ENCODE results near the gene TMEM255B. TPM values are rescaled to one million over a fixed set of nuclear protein-coding genes. Genes with fewer than 3 reads are reported as not detected.

Gene TMEM255B
- total RNA-seq, 1 donor from 2014 or later = 0.26 TPM

- peaks cover 9% of the 10 kb centered on the region for H3K4me1 ChIP-seq
- H3K4me3 ChIP-seq = no peak overlapping the region
- H3K4me2 ChIP-seq = no peak overlapping the region
- no peak overlapping the region for H3K9ac ChIP-seq
- no peak overlapping the region for H2AFZ ChIP-seq (replicated peaks)
- no peak overlapping the region for H3K27ac ChIP-seq
- no peaks in the 10 kb centered on the region for H3F3A ChIP-seq (ENCODE audit: low read depth)
- no peaks in the 10 kb centered on the region for H4K20me1 ChIP-seq (ENCODE audit: low read depth)
- peaks cover 10% of the 10 kb centered on the region for H3K9me3 Mint-ChIP-seq
- no peak overlapping the region for H3K4me3 Mint-ChIP-seq
- no peak for DNase-seq (ENCODE audit: low spot score)
- H3K27me3 ChIP-seq = no peaks in the 10 kb centered on the region
- peaks cover 2% of the 10 kb centered on the region for H3K36me3 Mint-ChIP-seq
- H3K27me3 Mint-ChIP-seq (ENCODE audit: insufficient read depth, low read depth) = peaks cover 5% of the 10 kb centered on the region
- H3K4me1 Mint-ChIP-seq = peaks cover 6% of the 10 kb centered on the region
- H3K79me2 ChIP-seq (ENCODE audit: low read depth) = no peaks in the 10 kb centered on the region
- H3K9me3 ChIP-seq (ENCODE audit: low read depth) = peaks cover 4% of the 10 kb centered on the region
- H3K27ac Mint-ChIP-seq = no peak overlapping the region
- TF ChIP-seq EZH2phosphoT487 (IDR thresholded peaks at IDR 0.05) (no peak), CTCF (IDR thresholded peaks at IDR 0.05) (no peak), EZH2 (IDR thresholded peaks at IDR 0.05) (no peak)
- H3K36me3 ChIP-seq = no peaks in the 10 kb centered on the region
Observed at GRCh38 chr13:113803409-113804016, 44.5 kb downstream of the TMEM255B start.

- Histone ChIP-seq H3K4me2 (no peak overlapping the region), H3K9me3 (ENCODE audit: low read depth) (peaks cover 5% of the 10 kb centered on the region), H3K27me3 (no peaks in the 10 kb centered on the region), H3F3A (ENCODE audit: low read depth) (no peaks in the 10 kb centered on the region), H3K4me3 (no peak overlapping the region), H3K9ac (no peak overlapping the region), H3K27ac (no peak overlapping the region), H3K36me3 (no peaks in the 10 kb centered on the region), H3K79me2 (ENCODE audit: low read depth) (no peaks in the 10 kb centered on the region), H3K4me1 (peaks cover 9% of the 10 kb centered on the region), H4K20me1 (ENCODE audit: low read depth) (no peaks in the 10 kb centered on the region), H2AFZ (replicated peaks) (no peak overlapping the region)
- H3K4me1 Mint-ChIP-seq = peaks cover 6% of the 10 kb centered on the region
- H3K27ac Mint-ChIP-seq = no peak overlapping the region
- no peak overlapping the region for H3K4me3 Mint-ChIP-seq
- peaks cover 14% of the 10 kb centered on the region for H3K9me3 Mint-ChIP-seq
- H3K27me3 Mint-ChIP-seq (ENCODE audit: insufficient read depth, low read depth) = peaks cover 7% of the 10 kb centered on the region
- H3K36me3 Mint-ChIP-seq = peaks cover 4% of the 10 kb centered on the region
- TF ChIP-seq EZH2 (IDR thresholded peaks at IDR 0.05) (no peak), EZH2phosphoT487 (IDR thresholded peaks at IDR 0.05) (no peak), CTCF (IDR thresholded peaks at IDR 0.05) (no peak)
- DNase-seq (ENCODE audit: low spot score) = no peak
Observed at GRCh38 chr13:113804017-113804702, 45.1 kb downstream of the TMEM255B start.

GRCh38 chr13:113804703-113805430 is 45.8 kb downstream of the TMEM255B start:
- Mint-ChIP-seq H3K9me3 (peaks cover 17% of the 10 kb centered on the region), H3K36me3 (peaks cover 4% of the 10 kb centered on the region), H3K27ac (no peak overlapping the region), H3K4me3 (no peak overlapping the region), H3K4me1 (peaks cover 6% of the 10 kb centered on the region), H3K27me3 (ENCODE audit: insufficient read depth, low read depth) (peaks cover 7% of the 10 kb centered on the region)
- Histone ChIP-seq H3K4me3 (no peak overlapping the region), H3K36me3 (no peaks in the 10 kb centered on the region), H3F3A (ENCODE audit: low read depth) (no peaks in the 10 kb centered on the region), H2AFZ (replicated peaks) (no peak overlapping the region), H3K4me2 (no peak overlapping the region), H3K27me3 (no peaks in the 10 kb centered on the region), H3K79me2 (ENCODE audit: low read depth) (no peaks in the 10 kb centered on the region), H3K4me1 (peaks cover 9% of the 10 kb centered on the region), H3K9me3 (ENCODE audit: low read depth) (peaks cover 5% of the 10 kb centered on the region), H3K9ac (no peak overlapping the region), H4K20me1 (ENCODE audit: low read depth) (no peaks in the 10 kb centered on the region), H3K27ac (no peak overlapping the region)
- TF ChIP-seq CTCF (IDR thresholded peaks at IDR 0.05) (no peak), EZH2 (IDR thresholded peaks at IDR 0.05) (no peak), EZH2phosphoT487 (IDR thresholded peaks at IDR 0.05) (no peak)
- DNase-seq (ENCODE audit: low spot score) = no peak

All from neural progenitor cell (in vitro differentiated cells).